Measurements from ENCODE around the gene CDC16.

The CDC16 gene

DNA sequence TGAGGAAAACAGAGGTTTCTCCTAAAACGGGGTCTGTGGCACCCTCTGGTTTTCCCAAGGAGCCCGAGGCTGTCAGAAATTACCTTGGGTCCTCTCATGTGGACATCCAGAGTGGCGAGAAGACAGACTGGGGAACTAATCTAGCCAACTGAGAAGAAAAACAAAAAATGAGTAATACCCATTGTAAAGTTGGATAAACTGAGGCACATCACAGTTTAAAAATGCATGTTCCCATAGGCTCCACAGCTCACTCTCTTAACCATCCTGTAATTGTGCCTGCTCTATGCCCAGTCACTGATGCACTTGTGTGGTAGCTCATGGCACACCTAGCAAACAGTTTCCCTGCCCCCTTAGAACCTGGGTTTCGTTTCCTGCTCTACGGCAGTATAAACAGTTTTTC lies 31.5 kb downstream of the CDC16 start:
- DNase-seq: no peak

DNA sequence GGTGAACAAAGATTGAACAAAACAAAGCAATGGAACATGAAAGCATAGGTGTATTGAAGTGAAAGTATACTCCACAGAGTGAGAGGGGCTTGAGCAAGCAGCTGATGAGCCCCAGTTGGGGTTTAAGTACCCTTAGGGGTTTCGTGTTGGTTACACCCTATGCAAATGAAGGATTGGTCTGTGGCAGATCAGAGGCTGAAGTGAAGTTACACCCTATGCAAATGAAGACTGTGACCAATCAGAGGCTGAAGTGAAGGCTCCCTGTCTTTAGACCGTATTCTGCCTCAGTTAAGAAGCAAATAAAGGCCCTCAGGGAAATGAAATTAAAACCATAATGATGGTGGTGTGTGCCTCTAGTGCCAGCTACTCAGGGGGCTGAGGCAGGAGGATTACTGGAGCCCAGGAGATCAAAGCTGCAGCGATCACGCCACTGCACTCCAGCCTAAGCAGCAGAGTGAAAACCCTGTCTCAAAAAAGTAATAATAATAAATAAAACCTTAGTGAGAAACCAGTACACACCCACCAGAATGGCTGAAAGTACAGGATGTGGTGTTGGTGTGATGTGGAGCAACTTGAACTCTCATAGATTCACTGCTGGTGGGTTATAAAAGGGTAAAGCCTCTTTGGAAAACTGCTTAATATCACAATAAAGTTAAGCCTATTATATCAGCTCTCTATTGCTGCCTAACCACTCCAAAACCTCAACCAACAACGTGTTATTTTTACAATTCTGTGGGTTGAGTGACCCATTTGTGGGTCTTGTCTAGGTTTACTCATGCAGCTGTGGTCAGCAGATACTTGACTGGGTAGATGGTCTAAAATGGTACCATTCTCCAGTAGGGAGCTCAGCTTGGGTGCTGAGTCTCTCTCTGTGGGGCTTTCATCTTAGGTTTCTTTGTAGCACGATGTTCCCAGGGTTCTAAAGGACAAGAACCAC lies 33.9 kb downstream of the CDC16 start:
- no peak for DNase-seq

DNA sequence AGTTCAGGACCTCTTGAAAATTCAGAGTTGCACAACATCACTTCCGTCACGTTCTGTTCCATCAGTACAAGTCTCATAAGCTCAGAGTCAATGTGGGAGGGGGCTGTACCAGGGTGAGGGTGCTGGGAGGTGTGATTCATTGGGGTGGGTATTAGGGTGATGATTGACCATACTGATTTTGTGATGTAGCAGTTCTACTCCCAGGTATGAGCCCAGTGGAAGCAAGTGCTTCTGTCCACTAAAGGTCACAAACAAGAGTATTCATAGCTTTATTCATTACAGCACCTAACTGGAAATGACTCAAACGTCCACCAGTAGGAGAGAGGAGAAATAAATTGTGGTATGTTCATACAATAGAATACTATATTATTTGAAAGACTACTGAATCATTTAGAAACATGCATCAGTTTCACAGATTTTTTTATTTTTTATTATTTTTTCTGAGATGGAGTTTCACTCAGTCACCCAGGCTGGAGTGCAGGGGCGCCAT lies 34.6 kb downstream of the CDC16 start:
- no peak for DNase-seq

DNA sequence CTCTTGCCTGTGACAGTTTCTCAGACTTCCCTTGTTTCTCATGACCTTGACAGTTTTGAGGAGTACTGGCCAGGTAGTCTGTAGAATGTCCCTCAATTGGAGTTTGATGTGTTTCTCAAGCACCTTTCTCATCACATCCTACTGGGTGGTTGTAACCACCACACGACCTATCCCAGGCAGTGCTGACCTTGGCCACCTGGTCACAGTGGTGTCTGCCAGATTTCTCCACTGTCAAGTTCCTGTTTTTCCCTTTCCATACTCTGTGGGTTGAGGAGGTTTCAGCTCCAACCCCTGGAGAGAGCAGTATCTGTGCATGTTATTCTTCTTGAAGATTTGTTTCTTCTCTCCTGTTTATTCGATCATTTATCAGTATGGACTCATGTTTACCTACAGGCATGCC lies 38.3 kb downstream of the CDC16 start:
- DNase-seq: no peak

DNA sequence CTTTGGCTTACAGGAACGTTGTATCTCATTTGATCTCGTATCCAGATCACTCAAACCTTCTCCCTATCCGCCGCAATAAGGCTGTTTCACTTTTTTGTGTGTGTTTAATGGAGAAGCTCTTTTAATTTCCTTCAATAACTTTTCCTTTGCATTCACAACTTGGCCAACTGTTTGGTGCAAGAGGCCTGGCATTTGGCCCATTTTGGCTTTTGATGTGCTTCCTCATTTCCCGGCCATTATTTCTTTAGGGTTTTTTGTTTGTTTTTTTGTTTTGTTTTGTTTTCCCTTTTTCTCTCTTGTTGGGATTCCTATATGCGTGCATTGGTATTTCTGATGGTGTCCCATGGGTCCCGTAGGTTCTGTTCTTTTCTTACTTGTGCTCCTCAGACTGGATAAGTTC lies 40.6 kb downstream of the CDC16 start:
- no peak for DNase-seq

DNA sequence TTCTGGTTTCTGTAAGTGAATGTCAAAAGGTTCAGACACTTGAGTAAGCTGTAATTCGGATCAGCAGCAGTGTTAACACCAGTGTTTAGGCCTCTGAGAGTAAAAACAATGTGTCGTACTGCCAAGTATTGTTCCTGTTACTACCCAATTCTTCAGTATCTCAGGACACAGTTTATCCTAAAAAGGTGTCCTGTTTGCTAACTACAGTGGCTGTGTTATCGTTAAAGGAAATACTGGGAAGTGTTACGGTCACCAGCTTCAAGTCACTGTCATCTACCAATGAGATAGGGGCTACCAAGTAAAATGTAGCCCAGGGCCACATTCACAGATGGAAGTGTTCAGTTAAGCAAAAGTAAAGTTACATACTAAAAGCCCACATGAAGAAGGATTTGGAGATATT lies 44.4 kb downstream of the CDC16 start:
- DNase-seq: no peak

DNA sequence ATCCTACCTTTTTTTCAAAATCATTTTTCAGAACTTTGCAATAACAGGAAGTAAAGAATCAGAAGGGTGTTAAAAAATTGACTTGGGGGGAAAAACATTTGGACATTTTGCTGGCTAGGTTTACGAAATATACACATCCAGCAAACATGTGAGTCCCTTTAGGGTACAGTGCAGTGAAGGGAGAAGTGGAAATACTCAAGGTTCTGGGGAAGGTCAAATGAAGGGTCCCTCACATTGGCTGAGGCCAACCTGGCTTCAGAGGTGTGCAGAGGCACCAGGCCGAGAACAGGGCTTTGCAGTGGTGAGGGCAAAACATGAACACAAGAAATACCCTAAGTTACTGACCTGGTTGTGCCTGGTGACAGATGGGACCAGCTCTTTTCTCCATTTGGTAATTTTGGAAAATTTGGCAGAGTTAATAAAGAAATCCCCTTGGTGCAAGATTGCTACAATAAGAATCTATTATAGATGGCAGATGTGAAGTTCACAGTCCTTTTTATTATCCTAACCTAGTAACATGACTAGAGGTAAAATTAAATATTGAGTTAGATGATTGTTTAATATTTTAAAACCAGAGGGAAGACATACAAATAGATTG lies 45.2 kb downstream of the CDC16 start:
- DNase-seq: no peak

DNA sequence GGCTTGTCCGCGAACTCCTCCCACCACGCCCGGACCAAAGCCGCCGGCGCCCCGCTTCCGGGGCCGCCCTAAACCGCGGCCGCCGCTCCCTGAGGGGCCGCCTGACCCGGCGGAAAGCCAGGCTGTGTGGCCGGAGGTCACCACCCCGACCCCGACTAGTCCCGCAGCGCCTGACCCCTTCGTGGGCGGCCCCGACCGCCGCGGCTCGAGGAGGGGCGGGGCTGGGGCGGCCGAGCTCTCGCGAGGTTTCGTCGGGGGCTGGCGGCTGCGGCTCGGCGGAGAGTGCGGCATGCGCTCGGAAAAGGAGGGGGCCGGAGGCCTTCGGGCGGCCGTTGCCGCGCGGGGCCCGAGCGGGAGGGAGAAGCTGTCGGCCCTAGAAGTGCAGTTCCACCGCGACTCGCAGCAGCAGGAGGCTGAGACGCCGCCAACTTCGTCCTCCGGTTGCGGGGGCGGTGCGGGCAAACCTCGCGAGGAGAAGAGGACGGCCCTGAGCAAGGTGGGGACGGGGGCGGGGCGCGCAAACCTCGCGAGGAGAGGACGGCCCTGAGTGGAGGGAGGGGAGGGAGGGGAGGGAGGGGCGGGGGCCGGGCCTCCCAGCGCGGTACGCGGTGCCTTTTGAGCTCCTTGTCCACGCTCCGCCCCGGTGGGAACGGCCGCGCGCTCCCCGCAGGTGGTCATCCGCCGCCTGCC lies 46.8 kb downstream of the CDC16 start, which contains the start of gene UPF3A:
UPF3A (plus strand) TSS at position 251 of the 690 bp plus-strand sequence; CDS start at position 290, 39 bp downstream.
- DNase-seq: peak; percentile 94

DNA sequence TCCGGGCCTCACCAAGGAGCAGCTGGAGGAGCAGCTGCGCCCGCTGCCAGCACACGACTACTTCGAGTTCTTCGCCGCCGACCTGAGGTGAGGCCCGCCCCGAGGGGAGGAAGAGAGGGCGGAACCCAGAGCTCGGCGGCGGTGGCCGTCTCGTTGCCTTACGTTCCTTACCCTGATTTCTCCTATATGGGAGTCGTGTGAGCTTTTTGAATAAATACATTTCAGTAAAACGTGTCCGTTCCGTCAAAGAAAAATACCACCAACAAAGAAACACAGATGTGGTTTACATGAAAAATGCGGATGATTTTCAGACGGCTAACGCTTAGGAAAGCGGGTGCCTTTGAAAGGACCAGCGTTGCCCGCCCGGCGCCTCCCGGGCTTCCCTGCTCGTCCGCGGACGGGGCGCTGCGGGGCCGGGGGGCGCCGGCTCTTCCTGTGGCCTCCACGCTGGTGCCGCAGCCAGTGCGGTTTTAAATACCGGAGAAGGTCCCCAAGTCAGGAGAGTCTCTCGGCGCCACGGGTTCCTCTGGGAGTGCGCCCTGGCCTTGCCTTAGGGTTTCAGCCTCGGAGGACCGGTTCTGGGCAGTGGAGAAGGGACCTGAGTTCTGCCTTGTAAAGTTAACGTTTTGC lies 47.5 kb downstream of the CDC16 start:
- peak; percentile 91 for DNase-seq

DNA sequence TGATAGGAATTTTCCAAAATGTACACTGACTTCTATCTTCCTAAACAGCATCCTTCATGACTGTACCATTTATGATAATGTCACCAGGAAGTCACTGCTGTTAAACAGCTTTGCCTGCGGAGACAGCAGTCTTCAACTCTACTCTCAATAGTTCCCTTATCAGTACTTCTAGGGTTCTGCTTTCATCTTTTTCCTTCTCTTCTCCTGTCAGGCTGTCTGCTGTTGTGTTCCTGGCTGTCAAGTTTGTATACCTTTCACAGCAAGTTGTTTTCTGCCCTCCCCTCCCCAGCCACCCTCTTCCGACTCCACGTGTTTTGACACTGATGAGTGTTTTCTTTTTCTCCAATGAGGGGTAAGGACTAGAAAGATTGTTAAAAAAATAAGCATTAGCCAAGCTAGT lies 48.9 kb downstream of the CDC16 start:
- DNase-seq: no peak

DNA sequence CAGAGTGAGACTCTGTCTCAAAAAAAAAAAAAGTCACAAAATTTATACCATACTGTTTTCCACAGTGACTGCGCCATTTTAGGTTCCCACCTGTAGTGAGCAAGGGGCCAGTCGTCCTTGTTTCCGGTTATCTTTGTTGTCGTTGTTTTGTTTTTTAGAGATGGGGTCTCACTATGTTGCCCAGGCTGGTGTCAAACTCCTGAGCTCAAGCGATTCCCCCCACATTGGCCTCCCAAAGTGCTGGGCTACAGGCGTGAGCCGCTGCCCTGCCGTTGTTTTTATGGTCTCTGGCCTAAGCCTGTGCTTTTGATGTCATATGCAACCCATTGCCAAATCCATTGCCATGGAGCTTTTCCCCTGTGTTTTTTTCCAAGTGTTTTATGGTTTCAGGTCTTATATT lies 50.0 kb downstream of the CDC16 start:
- no peak for DNase-seq

DNA sequence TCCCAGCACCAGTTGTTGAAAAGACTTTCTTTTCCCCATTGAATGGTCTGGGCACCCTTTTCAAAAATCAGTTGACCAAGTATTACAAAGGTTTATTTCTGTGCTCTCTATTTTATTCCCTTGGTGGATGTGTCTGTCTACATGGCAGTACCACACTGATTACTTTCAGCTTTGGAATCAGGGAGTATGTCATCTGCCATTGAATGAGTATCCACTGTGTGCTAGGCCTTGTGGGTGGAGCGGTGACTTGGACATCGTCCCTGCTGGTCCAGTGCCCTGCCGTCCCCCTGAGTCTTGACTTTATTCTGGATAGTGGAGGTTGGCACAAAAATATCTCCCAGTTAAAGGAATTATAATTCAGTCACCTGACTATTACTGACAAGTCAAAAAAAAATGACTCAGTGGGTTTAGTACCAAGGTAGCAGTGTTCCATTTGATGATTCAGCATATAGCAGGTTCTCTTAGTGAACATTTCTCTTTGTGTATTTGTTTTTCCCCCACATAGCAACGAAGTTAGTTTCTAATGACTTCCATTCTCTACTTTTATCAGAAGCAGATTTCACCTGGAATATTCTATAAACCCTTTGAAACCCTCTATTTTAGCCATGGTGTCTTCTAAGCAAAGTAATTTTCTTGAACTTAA lies 50.6 kb downstream of the CDC16 start:
- DNase-seq: no peak

DNA sequence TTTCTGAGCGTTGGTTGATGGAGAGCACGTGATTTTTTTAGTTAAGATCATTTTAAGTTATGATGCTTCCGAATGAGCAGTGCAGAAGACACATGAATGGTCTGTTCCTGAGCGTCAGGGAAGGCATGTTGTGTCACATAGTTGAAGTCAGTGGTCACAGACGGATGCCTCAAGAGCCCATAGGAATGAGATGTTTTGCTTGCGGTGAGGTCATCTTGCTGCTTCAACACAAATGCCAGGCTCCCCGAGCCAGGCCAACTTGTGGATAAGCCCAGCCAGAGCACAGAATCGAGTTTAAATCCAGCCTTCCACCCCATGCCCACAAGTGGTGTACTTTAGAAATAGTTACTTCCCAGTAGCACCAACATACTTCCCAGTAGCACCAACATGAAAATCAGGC lies 52.1 kb downstream of the CDC16 start:
- no peak for DNase-seq

DNA sequence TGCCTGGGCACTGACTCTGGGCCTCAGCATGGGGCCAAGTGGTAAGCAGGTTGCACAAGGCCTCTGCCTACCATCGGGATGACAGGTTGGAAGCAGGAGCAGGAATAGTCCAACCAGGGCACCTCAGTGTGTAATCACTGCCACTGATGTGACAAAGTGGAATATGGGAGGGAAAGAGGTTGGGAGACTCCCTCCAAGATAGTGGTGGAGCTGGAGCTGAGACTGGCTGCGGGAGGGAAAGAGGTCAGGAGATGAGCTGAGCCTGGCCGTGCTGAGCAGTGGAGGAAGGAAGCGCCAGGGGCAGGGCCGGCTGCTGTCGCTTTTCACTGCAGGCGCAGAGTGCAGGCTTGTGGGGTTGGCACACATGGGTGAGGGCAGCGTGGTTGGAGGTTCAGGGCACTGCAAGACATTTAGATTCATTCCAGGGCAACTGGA lies 53.5 kb downstream of the CDC16 start:
- no peak for DNase-seq

DNA sequence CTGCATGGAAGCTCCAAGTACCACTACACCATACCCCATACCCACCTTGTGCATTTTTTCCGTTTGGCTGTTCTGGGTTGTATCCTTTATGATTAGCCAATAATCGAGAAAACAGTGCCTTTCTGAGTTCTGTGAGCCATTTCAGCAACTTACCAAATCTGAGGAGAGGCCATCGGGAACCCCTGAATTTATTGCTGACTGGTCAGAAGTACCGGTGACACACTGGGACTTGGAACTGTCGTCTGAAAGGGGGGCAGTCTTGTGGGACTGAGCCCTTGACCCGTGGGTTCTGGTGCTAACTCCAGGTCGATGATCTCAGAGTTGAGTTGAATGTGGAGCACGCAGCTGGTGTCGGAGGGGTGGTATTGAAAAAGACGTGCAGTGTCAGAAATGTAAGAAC lies 61.8 kb downstream of the CDC16 start:
- DNase-seq: no peak

DNA sequence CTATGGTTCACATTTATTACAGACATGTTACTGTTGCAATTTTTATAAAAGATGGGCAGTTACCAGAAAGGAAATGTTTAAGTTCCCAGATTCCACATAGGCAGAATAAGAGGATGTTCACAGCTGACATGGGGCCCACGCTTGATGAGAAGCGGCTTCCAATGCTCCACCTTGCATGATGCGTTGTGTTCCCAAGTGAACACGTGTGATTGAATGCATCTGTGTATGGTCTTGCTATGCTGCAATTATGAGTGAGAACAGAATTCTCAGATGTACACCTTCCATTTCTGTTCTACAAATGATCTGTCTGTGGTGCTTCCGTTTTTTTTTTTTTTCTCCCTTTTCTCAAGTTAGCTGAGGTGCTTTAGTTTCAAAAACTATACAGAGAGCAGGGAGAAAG lies 62.2 kb downstream of the CDC16 start:
- DNase-seq: no peak

DNA sequence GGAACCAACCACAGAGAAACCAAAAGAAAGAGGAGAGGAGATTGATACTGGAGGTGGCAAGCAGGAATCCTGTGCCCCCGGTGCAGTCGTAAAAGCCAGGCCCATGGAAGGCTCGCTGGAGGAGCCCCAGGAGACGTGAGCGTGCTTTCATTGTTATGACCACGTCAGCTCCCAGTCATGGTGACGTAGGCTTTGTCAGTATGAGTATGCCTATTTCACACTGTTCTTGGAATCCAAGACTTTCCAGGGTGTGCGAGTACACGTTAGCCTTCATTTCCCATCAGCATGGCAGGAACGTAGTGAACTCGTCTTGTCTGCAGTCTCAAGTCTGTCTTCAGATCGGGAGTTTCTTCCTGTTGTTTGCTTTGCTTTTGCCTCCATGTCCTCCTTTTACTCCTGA lies 64.2 kb downstream of the CDC16 start:
- DNase-seq: no peak

DNA sequence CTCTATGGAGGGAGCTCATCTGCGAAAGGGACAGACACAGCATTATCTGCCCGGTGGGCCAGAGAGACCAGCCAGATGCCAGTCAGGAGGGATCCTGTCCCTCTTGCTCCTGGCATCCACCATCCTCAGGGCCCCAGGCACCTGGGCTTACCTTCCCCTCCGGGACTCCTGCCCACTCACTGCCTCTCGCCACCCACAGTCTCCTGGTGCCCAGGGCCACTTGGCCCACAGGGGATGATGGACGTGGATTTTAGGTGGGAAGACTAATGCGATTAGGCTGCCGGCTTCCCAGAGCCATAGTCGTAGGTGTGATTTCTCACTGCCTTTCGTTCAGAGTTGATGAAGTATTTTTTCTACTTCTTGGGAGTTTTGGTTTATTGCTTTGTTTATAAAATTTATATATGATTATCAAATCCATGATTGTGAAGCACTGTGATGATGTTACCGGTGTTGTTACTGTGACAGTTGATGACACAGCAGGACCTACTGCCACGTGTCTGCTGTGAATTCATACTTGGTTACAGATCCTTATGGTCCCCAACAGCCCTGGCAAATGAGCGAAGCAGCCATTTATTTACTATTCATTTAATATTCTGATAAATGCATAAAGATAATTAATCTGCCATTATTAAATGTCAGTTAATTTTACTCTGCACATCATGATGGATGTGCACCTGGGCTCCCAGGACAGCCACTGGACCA lies 65.1 kb downstream of the CDC16 start:
- no peak for DNase-seq

DNA sequence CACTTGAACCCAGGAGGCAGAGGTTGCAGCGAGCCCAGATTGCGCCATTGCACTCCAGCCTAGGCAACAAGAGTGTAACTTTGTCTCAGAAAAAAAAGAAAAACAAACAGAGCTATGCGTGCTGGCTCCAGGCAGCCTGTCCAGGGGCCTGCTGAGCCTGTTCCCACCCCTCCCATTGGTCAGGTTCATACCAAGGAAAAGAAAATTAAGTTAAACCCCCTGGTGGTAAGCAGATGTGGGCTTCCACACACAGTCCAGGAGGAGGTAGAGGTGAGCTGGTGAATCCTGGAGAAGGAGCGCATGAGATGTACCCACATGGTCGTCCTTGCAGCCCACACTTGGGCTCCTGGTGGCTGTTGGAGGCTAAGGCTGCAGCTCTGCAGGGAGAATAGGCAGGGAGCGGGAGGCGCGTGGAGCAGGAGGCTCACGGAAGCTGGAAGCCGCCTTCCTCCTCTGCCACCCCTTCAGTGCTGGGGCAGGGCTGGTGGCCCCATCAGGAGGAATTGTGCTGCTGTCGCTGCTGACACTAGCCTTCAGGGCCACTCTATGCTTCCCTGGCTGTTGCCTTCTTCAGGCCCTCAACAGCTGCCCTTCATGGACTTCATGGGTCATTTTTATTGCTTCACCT lies 69.1 kb downstream of the CDC16 start:
- no peak for DNase-seq

DNA sequence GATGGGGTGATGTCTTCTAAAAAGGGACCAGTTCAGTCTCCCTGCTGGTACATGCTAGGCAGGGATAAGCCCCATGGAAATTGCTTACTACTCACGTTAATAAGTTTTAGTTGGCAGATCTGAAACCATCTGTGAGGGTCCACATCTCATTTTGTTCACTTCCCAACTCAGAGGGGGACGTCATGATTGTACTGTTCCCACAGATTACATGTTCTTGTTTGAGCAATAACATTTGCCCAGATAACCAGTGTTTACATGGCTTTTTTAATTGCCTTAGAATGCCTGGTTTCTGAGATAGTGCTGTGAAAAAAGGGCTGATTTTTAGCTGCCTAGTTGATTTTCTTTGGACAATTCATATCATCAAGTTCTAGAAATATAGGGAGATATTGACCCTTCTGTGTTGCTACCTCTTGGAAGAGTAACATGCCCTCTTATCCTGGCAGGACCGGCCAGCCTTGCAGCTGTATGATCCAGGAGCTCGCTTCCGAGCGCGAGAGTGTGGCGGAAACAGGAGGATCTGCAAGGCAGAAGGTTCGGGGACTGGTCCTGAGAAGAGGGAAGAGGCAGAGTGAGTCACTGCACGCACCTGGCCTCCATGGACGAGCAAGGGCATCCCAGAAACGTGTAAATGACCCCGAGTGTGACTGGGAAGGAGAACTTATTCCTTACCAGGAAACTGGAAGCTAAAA lies 69.8 kb downstream of the CDC16 start:
- no peak for DNase-seq

DNA sequence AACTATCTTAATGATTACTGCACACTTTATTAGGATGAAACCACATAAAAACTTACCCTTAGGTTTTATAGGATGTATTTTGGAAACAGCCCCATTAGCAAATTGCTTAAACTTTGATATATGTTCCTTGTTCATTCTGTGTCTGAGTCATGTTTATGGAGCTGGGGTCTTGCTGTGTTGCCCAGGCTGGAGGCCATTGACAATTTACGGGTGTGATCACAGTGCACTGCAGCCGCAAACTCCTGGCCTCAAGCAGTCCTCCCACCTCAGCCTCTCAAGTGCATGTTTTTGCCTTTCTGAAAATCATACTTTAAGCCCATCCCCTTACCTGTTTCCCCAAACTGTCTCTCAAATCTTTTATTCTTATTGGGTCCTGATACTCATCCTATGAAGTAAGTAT lies 74.4 kb downstream of the CDC16 start:
- no peak for DNase-seq

All from NCI-H1092 treated with DMSO at 0.1 percent for 48 hours (cell line).